ENCODE data around the gene FARS2. TPM values are rescaled to one million over a fixed set of nuclear protein-coding genes. Genes with fewer than 3 reads are reported as not detected.

FARS2 gene
- total RNA-seq, 4 donors from 2014 or later, result 2.6 to 21.9 (median 15.0) TPM

DNA sequence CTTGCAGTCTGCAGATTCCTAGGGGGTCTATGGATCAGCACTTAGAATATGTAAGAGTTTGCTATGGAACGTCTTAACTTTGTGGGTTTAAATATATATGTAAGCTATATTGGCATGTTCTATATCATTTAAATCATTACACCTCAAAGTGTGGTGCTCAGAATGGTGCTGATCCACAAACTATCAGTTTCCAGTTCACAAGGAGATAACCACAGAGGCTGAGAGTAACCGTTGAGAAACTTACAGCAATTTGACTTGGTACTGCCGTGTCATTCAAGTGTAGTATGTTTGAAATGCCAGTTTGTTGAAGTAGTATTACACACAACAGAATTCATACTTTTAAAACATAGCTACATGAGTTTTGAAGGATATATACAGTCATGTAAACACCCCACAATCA, 279.7 kb downstream of the FARS2 start:
- TF ChIP-seq POLR2AphosphoS5 (IDR thresholded peaks at IDR 0.05), result no peak
- TF ChIP-seq POLR2A (IDR thresholded peaks at IDR 0.05), result no peak
- no peak for TF ChIP-seq EP300 (IDR thresholded peaks at IDR 0.05; ENCODE audit: low read depth)
- TF ChIP-seq, protein P1, sequence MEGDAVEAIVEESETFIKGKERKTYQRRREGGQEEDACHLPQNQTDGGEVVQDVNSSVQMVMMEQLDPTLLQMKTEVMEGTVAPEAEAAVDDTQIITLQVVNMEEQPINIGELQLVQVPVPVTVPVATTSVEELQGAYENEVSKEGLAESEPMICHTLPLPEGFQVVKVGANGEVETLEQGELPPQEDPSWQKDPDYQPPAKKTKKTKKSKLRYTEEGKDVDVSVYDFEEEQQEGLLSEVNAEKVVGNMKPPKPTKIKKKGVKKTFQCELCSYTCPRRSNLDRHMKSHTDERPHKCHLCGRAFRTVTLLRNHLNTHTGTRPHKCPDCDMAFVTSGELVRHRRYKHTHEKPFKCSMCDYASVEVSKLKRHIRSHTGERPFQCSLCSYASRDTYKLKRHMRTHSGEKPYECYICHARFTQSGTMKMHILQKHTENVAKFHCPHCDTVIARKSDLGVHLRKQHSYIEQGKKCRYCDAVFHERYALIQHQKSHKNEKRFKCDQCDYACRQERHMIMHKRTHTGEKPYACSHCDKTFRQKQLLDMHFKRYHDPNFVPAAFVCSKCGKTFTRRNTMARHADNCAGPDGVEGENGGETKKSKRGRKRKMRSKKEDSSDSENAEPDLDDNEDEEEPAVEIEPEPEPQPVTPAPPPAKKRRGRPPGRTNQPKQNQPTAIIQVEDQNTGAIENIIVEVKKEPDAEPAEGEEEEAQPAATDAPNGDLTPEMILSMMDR (IDR thresholded peaks at IDR 0.05), result no peak
- intact Hi-C loops (cut with DNase I; ENCODE audit: low total_unique reads), result no loop called here
- 90 to 94% methylated on average over 3 of the region's 3 CpGs for WGBS, 2 donors (ENCODE audit: low coverage in 1 of 2)
- Histone ChIP-seq H3K27me3 (no peaks in the 10 kb centered on the region), H3K9me3 (no peaks in the 10 kb centered on the region), H3K4me3 (no peak overlapping the region), H3K27ac (no peak overlapping the region), H3K36me3 (no peaks in the 10 kb centered on the region), H3K4me1 (peaks cover 0 to 3% (median 0%) of the 10 kb centered on the region in 4 donors)
- in situ Hi-C loops (cut with MboI; ENCODE audit: low pct_ligation_motif_present in 1 of 4, low pct_unique_long_range_greater_than_20kb in 1 of 4, low sequenced_read_pairs in 3 of 4), result no loop called here
- no peak for DNase-seq

DNA sequence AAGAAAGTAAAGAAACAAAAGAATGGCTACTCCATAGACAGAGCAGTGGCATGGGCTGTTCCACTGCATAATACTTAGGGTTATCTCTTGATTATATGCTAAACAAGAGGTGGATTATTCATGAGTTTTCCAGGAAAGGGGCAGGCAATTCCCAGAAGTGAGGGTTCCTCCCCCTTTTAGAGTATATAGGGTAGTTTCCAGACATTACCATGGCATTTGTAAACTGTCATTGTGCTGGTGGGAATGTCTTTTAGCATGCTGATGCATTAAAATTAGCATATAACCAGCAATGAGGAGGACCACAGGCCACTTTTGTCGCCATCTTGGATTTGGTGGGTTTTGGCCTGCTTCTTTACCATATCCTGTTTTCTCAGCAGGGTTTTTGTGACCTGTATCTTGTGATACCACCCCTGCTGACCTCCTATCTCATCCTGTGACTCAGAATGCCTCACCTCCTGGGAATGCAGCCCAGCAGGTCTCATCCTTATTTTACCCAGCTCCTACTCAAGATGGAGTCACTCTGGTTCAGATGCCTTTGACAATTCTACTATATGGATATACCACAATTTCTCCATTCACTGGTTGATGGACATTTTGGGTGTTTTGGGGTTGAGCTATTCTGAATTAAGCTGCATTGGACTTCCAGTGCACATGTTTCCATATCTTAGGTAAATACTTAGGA, 280.6 kb downstream of the FARS2 start:
- Histone ChIP-seq H3K4me3 (no peak overlapping the region), H3K27me3 (no peaks in the 10 kb centered on the region), H3K4me1 (peaks cover 0 to 3% (median 0%) of the 10 kb centered on the region in 4 donors), H3K36me3 (peaks cover 0 to 2% (median 0%) of the 10 kb centered on the region in 4 donors), H3K9me3 (no peaks in the 10 kb centered on the region), H3K27ac (no peak overlapping the region)
- TF ChIP-seq EP300 (IDR thresholded peaks at IDR 0.05; ENCODE audit: low read depth) (no peak), POLR2AphosphoS5 (IDR thresholded peaks at IDR 0.05) (no peak), POLR2A (IDR thresholded peaks at IDR 0.05) (no peak)
- TF ChIP-seq, protein P1 (IDR thresholded peaks at IDR 0.05), result no peak
- in situ Hi-C loops (cut with MboI; ENCODE audit: low pct_ligation_motif_present in 1 of 4, low pct_unique_long_range_greater_than_20kb in 1 of 4, low sequenced_read_pairs in 3 of 4) (no loop called here), intact Hi-C loops (cut with DNase I; ENCODE audit: low total_unique reads) (no loop called here)
- DNase-seq, result no peak
- 83% methylated on average over 1 of the region's 1 CpG; no CpG with 5 or more reads in 1 of the 2 donors for WGBS, 2 donors (ENCODE audit: low coverage in 1 of 2)

DNA sequence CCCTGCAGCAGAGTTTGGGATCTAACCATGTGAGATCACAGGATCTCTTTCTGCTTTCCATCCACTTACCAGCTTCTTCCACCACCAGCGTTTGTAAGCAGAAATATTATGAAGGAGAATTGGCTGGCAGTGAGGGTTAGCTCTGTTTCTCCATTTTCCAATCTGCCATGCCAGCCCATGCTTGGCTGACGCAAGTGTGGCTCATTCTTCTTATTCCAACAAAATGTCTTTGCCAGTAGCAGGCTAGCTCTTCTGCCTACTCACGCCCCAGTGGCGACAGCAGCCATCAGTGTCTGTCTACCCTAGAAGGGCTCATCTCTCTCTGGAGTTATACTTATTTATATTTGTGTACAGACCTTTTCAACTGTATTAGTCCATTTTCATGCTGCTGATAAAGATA, 286.2 kb downstream of the FARS2 start:
- peaks cover 0 to 18% of the 10 kb centered on the region in 2 donors for H3K9me3 ChIP-seq
- no peak overlapping the region for H3K4me3 ChIP-seq
- H3K4me1 ChIP-seq, result no peaks in the 10 kb centered on the region
- in situ Hi-C loops (cut with MboI; ENCODE audit: low pct_ligation_motif_present in 1 of 4, low pct_unique_long_range_greater_than_20kb in 1 of 4, low sequenced_read_pairs in 3 of 4), result no loop called here
- intact Hi-C loops (cut with DNase I; ENCODE audit: low total_unique reads), result no loop called here
- 95 to 98% methylated on average over 4 of the region's 4 CpGs for WGBS, 2 donors (ENCODE audit: low coverage in 1 of 2)
- H3K36me3 ChIP-seq, result peaks cover 0 to 10% (median 0%) of the 10 kb centered on the region in 4 donors
- TF ChIP-seq EP300 (IDR thresholded peaks at IDR 0.05; ENCODE audit: low read depth) (no peak), POLR2AphosphoS5 (IDR thresholded peaks at IDR 0.05) (no peak), POLR2A (IDR thresholded peaks at IDR 0.05) (no peak)
- TF ChIP-seq, protein P1 (IDR thresholded peaks at IDR 0.05), result no peak
- no peaks in the 10 kb centered on the region for H3K27me3 ChIP-seq
- no peak overlapping the region for H3K27ac ChIP-seq
- DNase-seq, result no peak

DNA sequence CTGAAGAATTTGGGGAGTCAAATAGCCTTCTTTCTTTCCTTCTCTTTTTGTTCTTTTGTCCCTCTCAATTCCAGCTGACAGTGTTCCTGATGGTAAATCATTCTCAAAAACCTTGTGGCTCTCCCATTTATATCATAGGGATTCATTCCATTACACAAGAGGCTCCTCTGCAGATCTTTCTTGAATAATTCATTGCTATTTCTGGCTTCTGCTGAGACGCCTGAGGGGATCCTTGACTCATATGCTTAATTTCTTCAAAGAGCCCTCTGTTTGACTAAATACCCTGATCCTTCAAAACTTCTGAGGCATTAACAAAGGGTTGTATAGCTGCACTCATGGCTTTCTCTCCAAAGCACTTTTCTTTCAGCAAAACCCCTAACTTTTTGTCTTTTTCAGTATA, 289.3 kb downstream of the FARS2 start:
- TF ChIP-seq POLR2AphosphoS5 (IDR thresholded peaks at IDR 0.05) (no peak), EP300 (IDR thresholded peaks at IDR 0.05; ENCODE audit: low read depth) (no peak), POLR2A (IDR thresholded peaks at IDR 0.05) (no peak)
- TF ChIP-seq, protein P1 (IDR thresholded peaks at IDR 0.05), result no peak
- WGBS, 2 donors (ENCODE audit: low coverage in 1 of 2), result 92 to 100% methylated on average over 1 of the region's 1 CpG
- Histone ChIP-seq H3K36me3 (peaks cover 0 to 10% (median 0%) of the 10 kb centered on the region in 4 donors), H3K4me3 (no peak overlapping the region), H3K4me1 (no peaks in the 10 kb centered on the region), H3K27me3 (no peaks in the 10 kb centered on the region), H3K9me3 (peaks cover 0 to 18% of the 10 kb centered on the region in 2 donors), H3K27ac (no peak overlapping the region)
- in situ Hi-C loops (cut with MboI; ENCODE audit: low pct_ligation_motif_present in 1 of 4, low pct_unique_long_range_greater_than_20kb in 1 of 4, low sequenced_read_pairs in 3 of 4) (no loop called here), intact Hi-C loops (cut with DNase I; ENCODE audit: low total_unique reads) (no loop called here)
- DNase-seq, result no peak

Data from transverse colon (tissue), 4 donors.